HK-2 (cell line): ENCODE data around the gene ENDOD1.

Experiments used
- DNase-seq: peaks from one replicate; pipeline ENCODE4 v3.0.0-alpha.2; 2018; ENCODE audit not compliant: unreplicated experiment

ENDOD1 gene

DNA sequence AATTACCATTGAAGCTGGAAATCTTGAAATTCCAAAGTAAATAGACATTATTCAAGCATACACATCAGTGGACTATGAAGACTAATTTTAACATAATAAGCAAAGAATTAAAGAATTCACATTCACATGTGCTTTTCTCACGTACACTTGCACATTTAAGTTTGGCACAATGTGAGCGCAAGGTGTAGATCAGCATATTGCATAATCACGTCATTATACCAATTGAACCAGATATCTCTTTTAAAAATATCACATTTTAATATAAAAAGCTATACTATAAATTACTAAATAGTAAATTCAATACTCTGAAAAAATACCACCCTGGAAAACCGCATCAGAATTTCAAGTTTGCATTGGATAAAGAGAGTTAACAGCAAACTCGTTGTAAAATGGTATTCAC, 80.6 kb downstream of the ENDOD1 start:
- no peak for DNase-seq

DNA sequence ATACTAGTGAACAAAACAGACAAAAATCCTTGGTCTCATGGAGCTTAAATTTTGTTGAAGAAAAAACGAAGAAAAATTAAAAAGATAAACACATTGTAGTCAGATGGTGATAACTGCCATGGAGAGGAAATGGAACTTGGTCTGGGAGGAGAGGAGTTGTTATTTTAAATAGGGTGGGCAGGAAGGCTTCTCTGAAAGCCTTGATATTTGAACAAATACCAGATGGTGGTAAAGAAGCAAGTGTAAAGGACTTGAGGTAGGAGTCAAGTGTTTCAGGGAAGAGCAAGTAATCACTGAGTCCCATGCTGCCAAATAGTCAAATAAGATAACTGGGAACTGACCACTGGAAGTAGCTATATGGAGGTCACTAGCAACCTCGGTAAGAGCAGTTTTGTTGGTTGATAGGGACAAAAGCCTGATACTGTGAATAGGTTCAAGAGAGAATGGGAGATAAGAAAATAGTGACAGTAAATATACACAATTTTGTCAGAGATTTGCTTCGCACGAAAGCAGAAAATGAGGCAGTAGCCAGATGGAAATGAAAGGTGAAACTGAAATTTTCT, 86.3 kb downstream of the ENDOD1 start:
- no peak for DNase-seq
